CD14-positive monocyte (primary cell): Measurements from ENCODE around the gene CDH5. TPM values are rescaled to one million over a fixed set of nuclear protein-coding genes. Genes with fewer than 3 reads are reported as not detected.

Source experiments
- DNase-seq, 3 donors: peaks; one replicate each; pipeline ENCODE4 v3.0.0-alpha.2; 2011 to 2022
- H2AFZ ChIP-seq: 2 replicates; pipeline ENCODE4 v1.6.0; 2012; ENCODE audit warnings: mild to moderate bottlenecking, low read depth, low read length, inconsistent platforms; ENCODE audit not compliant: insufficient read depth, poor library complexity, severe bottlenecking
- H3K27ac ChIP-seq, 2 donors: 1 replicate in 1 of 2; 2 replicates in 1 of 2; pipeline ENCODE4 v1.5.1; 2012 to 2013; ENCODE audit warnings: low read length in 2 of 2, control low read depth in 1 of 2, inconsistent platforms in 1 of 2, low read depth in 1 of 2, mild to moderate bottlenecking in 1 of 2
- H3K27me3 ChIP-seq, 2 donors: one replicate each; pipeline versions ENCODE4 v1.6.0 to v1.6.1; 2011 to 2013; ENCODE audit warnings: low read length in 2 of 2; ENCODE audit not compliant: control insufficient read depth in 2 of 2, insufficient read depth in 2 of 2
- H3K36me3 ChIP-seq, 2 donors: replicated peaks in 1 of 2; 1 replicate in 1 of 2; 2 replicates in 1 of 2; pipeline versions ENCODE4 v1.5.1 to v1.6.1; 2012 to 2013; ENCODE audit warnings: low read length in 2 of 2, control low read depth in 1 of 2, inconsistent platforms in 1 of 2, mild to moderate bottlenecking in 1 of 2; ENCODE audit not compliant: insufficient read depth in 2 of 2, control insufficient read depth in 1 of 2
- H3K4me1 ChIP-seq, 2 donors: 1 replicate in 1 of 2; 2 replicates in 1 of 2; pipeline versions ENCODE4 v1.5.1 to v1.6.1; 2012 to 2013; ENCODE audit warnings: low read length in 2 of 2, control low read depth in 1 of 2, inconsistent platforms in 1 of 2, mild to moderate bottlenecking in 1 of 2, moderate library complexity in 1 of 2; ENCODE audit not compliant: insufficient read depth in 2 of 2, control insufficient read depth in 1 of 2
- H3K4me2 ChIP-seq: replicated peaks from 2 replicates; pipeline ENCODE3; 2012; ENCODE audit warnings: low read length, moderate library complexity, mild to moderate bottlenecking; ENCODE audit not compliant: poor library complexity, severe bottlenecking; ENCODE audit errors: extremely low read depth
- H3K4me3 ChIP-seq, 3 experiments: fragments of 200-600 bp in 1 of 3; sonication (generic) in 1 of 3; replicated peaks in 1 of 3; 1 replicate in 2 of 3; 2 replicates in 1 of 3; pipeline ENCODE4 v1.5.1; 2011 to 2013; ENCODE audit warnings: low read length in 3 of 3, mild to moderate bottlenecking in 3 of 3, control low read depth in 2 of 3, low read depth in 2 of 3, inconsistent platforms in 1 of 3, moderate library complexity in 1 of 3
- H3K79me2 ChIP-seq: 2 replicates; pipeline ENCODE4 v1.6.0; 2012; ENCODE audit warnings: mild to moderate bottlenecking, control low read depth, inconsistent platforms, low read length, moderate library complexity; ENCODE audit not compliant: insufficient read depth
- H3K9ac ChIP-seq: 2 replicates; pipeline ENCODE4 v1.6.0; 2017; ENCODE audit warnings: low read length, mild to moderate bottlenecking; ENCODE audit not compliant: insufficient read depth, poor library complexity, severe bottlenecking
- H3K9me3 ChIP-seq, 2 donors: replicated peaks in 1 of 2; 1 replicate in 1 of 2; 2 replicates in 1 of 2; pipeline versions ENCODE4 v1.5.1 to v1.6.1; 2012 to 2013; ENCODE audit warnings: low read length in 2 of 2, control low read depth in 1 of 2; ENCODE audit not compliant: control insufficient read depth in 1 of 2, insufficient read depth in 1 of 2
- H4K20me1 ChIP-seq: 2 replicates; pipeline ENCODE4 v1.6.0; 2012; ENCODE audit warnings: mild to moderate bottlenecking, low read length, control low read depth, moderate library complexity; ENCODE audit not compliant: insufficient read depth
- H3K27ac Mint-ChIP-seq, 7 donors: one replicate each; pipeline ENCODE4 v1.8.0; 2020; ENCODE audit warnings: mild to moderate bottlenecking in 7 of 7, mixed read lengths in 7 of 7, moderate library complexity in 6 of 7, inconsistent platforms in 2 of 7
- H3K27me3 Mint-ChIP-seq, 3 donors: one replicate each; pipeline ENCODE4 v1.8.0; 2021 to 2022; ENCODE audit warnings: low read depth in 3 of 3, mild to moderate bottlenecking in 3 of 3, mixed read lengths in 3 of 3, moderate library complexity in 3 of 3, inconsistent platforms in 1 of 3
- H3K36me3 Mint-ChIP-seq, 2 donors: one replicate each; pipeline ENCODE4 v1.8.0; 2020; ENCODE audit warnings: mixed read lengths in 2 of 2, inconsistent platforms in 1 of 2, mild to moderate bottlenecking in 1 of 2
- H3K4me1 Mint-ChIP-seq: one replicate; pipeline ENCODE4 v1.8.0; 2020; ENCODE audit warnings: mild to moderate bottlenecking, mixed read lengths
- H3K4me3 Mint-ChIP-seq, 2 donors: one replicate each; pipeline ENCODE4 v1.8.0; 2020; ENCODE audit warnings: mild to moderate bottlenecking in 2 of 2, mixed read lengths in 2 of 2, moderate library complexity in 1 of 2
- H3K9me3 Mint-ChIP-seq, 7 donors: one replicate each; pipeline ENCODE4 v1.8.0; 2020 to 2022; ENCODE audit warnings: mixed read lengths in 7 of 7, mild to moderate bottlenecking in 6 of 7, moderate library complexity in 6 of 7, inconsistent platforms in 2 of 7
- CTCF ChIP-seq: fragments of 200-600 bp; IDR thresholded peaks from one replicate; pipeline ENCODE4 v1.8.0; 2022; ENCODE audit warnings: antibody characterized with exemption, mild to moderate bottlenecking
- WGBS: methylation state at CpG from one replicate; pipeline ENCODE4 v1.1.5; 2013; ENCODE audit warnings: missing lambda C conversion rate; ENCODE audit not compliant: insufficient coverage; 5-methylcytosine and 5-hydroxymethylcytosine counted together
- intact Hi-C, 2 donors: fragments of 100-400 bp; cut with micrococcal nuclease; formaldehyde crosslinking; loops; one replicate each; pipeline versions ENCODE4 v1.15.0 to v1.15.1; 2023
- polyA plus RNA-seq, 3 donors: library from polyadenylated mRNA; depleted of rRNA in 1 of 3; unstranded in 2 of 3; stranded (reverse) in 1 of 3; fragments of 300-500 nt in 2 of 3; fragments of >200 nt in 1 of 3; fragmentation: Illumina TruSeq in 2 of 3; gene quantifications; 1 replicate in 2 of 3; 2 replicates in 1 of 3; pipeline ENCODE4 v1.2.3, GENCODE V29; 2012 to 2021

The CDH5 gene
- polyA plus RNA-seq, 3 donors: 0.12 to 0.22 TPM; not detected in 1

- H3K9me3 Mint-ChIP-seq: peaks cover 0 to 3% (median 0%) of the 10 kb centered on the region in 7 donors
- no peaks in the 10 kb centered on the region for H3K36me3 Mint-ChIP-seq
- no peak for TF ChIP-seq CTCF
- Histone ChIP-seq H3K36me3 (no peaks in the 10 kb centered on the region), H3K4me1 (no peaks in the 10 kb centered on the region), H3K79me2 (no peaks in the 10 kb centered on the region), H3K27ac (no peak overlapping the region), H4K20me1 (no peaks in the 10 kb centered on the region), H3K9me3 (no peaks in the 10 kb centered on the region), H3K9ac (no peak overlapping the region), H3K4me2 (no peak overlapping the region), H3K4me3 (no peak overlapping the region), H2AFZ (no peak overlapping the region), H3K27me3 (no peaks in the 10 kb centered on the region)
- H3K4me3 Mint-ChIP-seq: no peak overlapping the region
- no peak overlapping the region for H3K27ac Mint-ChIP-seq
- DNase-seq: no peak
- WGBS: 100% methylated on average over 2 of the region's 4 CpGs
- intact Hi-C loops: no loop called here
- peaks cover 0 to 12% (median 6%) of the 10 kb centered on the region in 3 donors for H3K27me3 Mint-ChIP-seq
- no peaks in the 10 kb centered on the region for H3K4me1 Mint-ChIP-seq
These were observed 18.9 kb downstream of the CDH5 start for GRCh38 chr16:66385415-66385814.

- no peak for TF ChIP-seq CTCF
- H3K9ac ChIP-seq: no peak overlapping the region
- H3K9me3 ChIP-seq: no peaks in the 10 kb centered on the region
- Mint-ChIP-seq H3K27me3 (peaks cover 0 to 12% (median 6%) of the 10 kb centered on the region in 3 donors), H3K27ac (no peak overlapping the region), H3K4me1 (no peaks in the 10 kb centered on the region), H3K4me3 (no peak overlapping the region), H3K9me3 (peaks cover 0 to under 1% (median 0%) of the 10 kb centered on the region in 7 donors), H3K36me3 (no peaks in the 10 kb centered on the region)
- no peaks in the 10 kb centered on the region for H3K36me3 ChIP-seq
- H3K4me2 ChIP-seq: no peak overlapping the region
- no peaks in the 10 kb centered on the region for H3K79me2 ChIP-seq
- H3K4me3 ChIP-seq: no peak overlapping the region
- H3K27me3 ChIP-seq: no peaks in the 10 kb centered on the region
- no peaks in the 10 kb centered on the region for H3K4me1 ChIP-seq
- DNase-seq: no peak
- no peaks in the 10 kb centered on the region for H4K20me1 ChIP-seq
- no peak overlapping the region for H2AFZ ChIP-seq
- H3K27ac ChIP-seq: no peak overlapping the region
- intact Hi-C loops: no loop called here
- WGBS: 95% methylated on average over 13 of the region's 20 CpGs
These were observed 20.4 kb downstream of the CDH5 start for GRCh38 chr16:66386629-66387622.
